GM18951 (cell line): ENCODE measurements around the gene MPO.

Experiments
- POLR2A ChIP-seq: IDR thresholded peaks from 4 replicates; pipeline ENCODE4 v1.6.1; 2011; ENCODE audit warnings: mild to moderate bottlenecking; ENCODE audit not compliant: insufficient read length, insufficient read depth; ENCODE audit errors: extremely low read depth
- in situ Hi-C: fragments of 300-500 bp; cut with MboI; formaldehyde crosslinking; loops from one replicate; pipeline ENCODE4 v1.12.0; 2022; ENCODE audit warnings: low sequenced_read_pairs, mixed read lengths, inconsistent platforms; ENCODE audit not compliant: unreplicated experiment

The MPO gene

DNA sequence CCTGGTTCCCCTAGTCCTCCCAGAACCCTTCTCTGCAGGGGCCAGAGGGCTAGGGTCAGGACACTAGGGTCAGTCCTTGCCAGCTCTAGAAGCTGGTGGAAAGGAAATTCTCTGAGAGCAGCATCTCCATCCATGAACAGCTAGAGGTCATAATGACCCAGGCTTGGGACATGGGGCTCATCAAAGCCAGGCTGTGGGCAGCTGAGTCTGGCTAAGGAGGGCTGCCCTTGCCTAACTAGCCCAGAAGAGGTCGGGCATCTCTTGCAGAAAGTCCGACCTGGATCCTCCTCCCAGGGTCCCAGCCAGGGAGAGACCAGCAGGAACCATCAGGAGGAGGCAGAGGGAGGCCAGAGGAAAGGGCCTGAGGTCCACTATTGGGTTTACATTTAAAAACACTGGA, 4.3 kb downstream of the MPO start:
- in situ Hi-C loops = no loop called here
- no peak for TF ChIP-seq POLR2A

DNA sequence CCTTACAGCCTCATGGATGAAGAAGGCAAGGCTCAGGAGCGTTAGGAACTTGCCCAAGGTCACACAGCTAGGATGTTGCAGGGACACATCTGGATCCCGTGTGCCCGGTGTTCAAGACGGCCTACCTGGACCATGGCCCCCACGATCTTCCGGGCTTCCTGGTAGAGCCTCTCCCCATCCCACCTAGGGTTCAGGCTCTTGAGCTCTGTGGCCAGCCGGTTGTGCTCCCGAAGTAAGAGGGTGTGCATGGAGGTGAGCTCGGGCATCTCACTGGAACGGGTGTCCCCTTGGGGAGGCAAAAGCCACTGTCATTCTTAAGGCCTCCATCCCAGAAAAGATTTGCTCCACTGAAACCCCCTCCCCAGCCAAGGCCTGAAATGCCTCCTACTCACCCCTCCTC, 5.3 kb downstream of the MPO start:
- in situ Hi-C loops = no loop called here
- no peak for TF ChIP-seq POLR2A

DNA sequence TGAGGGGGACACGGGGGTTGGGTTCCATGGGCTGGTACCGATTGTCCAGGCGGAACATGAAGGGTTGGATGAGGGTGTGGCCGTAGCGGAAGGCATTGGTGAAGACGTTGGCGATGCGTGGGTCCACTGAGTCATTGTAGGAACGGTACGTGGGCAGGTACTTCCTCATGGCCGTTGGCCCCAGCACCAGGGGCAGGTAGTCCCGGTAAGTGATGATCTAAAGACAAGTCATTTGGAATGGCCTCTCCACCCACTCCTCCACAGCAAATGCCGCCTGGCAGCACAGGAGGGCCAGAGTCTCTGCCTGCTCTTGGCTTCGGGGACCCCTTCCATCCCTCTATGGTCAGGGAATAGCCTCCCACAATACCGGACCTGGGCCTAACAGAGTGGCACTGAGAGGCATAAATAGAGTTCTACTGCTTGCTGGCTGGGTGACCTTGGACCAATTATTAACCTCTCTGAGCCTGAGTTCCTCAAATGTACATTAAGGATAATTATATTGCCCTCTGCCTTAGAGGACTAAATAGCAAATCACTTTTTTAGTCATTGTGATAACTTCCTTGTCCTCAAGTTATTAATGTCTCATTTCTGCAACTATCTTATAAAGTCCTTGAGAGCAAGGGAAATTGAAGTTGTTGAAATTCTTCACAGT, 7.2 kb downstream of the MPO start:
- in situ Hi-C loops = no loop called here
- TF ChIP-seq POLR2A = no peak

DNA sequence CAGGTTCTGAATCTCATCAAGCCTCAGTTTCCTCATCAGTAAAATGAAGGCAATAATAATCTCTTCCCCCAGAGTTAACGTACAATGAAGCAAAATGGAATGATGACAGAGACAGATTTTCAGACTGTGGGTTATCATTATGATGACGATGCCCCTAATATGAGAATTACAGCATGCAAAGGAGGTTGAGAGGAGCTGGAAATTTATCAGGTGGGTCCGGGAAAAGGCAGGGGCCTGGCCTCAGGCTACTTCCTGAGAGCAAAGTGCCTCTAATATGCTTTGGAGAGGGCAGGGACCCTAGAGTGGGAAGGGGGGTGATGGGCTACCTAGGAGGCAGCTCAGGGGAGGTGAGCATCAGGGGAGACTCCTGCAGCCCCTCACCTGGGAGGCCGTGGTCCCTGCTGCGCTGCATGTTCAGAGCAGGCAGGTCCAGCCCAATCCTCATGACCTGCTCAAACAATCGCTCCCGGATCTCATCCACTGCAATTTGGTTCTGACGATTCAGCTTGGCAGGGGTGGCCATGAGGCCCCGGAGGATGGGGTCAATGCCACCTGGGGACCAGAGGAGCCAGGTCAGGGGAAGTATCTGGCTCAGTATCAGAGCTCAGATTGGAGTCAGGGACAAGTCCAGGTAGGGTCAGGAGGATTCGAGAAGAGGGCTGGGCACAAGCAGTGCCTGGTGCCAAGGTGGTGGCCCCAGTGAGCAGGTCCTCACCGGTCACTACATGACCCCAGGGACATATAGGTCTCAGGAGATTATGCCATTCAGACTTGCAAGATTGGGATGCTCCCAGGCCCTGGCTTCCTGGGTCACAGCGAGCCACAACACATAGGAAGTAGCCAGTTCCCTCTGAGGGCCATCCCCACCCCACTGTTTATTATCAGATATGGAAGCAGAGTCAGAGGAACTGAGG, 8.1 kb downstream of the MPO start:
- TF ChIP-seq POLR2A = no peak
- in situ Hi-C loops = no loop called here

DNA sequence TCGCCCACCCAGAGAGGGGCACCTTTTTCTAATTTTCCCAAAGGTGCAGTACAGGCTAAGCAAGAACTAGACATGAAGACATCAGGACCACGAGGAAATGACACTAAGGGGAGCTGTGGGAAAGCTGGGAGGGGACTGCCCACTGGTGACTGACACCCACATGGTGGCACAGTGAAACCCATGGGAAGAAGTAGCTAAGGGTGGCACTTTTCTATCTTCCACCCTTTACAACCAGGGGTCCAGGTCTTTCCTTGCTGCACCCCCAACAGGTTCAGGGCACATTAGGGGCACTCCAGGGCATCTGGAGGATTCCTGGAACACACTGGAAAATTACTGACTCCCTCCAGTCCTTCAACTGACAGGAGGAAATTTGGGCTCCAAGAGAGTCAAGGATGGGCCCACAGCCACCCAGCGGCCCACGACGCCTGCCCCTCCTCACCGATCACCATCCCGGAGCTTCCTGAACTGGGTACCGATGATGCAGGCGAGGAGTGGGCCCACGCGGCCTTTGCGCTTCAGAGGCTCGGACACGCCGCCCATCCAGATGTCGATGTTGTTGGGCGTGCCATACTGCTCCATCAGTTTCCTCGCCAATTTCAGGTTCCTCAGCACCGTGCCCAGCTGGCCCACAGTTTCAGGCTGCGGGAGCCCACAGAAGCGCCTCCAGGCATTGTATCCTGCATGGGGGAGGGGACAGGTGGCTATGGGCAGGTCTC, 9.4 kb downstream of the MPO start:
- in situ Hi-C loops = no loop called here
- no peak for TF ChIP-seq POLR2A

DNA sequence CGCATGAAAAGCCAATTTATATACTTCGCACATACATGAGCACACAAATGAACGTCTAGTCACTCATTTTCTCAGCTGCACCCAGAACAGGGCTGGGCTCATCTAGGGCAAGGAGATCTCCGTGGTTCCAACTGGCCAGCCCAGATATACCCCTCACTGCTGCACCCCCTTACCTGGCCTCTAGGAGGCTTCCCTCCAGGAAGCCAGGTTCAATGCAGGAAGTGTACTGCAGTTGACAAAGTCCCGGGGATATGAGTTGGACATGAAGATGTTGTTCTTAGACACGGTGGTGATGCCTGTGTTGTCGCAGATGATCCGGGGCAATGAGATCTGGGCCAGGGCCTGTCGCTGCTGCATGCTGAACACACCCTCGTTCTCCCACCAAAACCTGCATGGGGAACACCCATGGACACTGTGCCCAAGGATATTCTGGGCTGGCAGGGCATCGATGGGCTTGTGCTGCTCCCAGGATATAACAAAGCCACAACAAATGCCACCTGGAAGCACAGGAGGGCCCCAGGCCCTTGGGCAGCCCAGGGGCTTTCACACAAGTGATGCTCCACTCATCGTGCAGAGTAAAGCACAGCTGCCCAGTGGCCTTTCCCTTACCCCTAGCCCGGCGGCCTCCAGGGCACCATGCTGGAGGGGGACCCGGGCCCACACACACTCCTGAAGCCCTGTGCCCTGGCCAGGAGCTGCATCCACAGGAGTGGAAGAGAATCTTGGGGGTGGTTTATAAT, 10.1 kb downstream of the MPO start:
- TF ChIP-seq POLR2A = no peak
- in situ Hi-C loops = no loop called here

DNA sequence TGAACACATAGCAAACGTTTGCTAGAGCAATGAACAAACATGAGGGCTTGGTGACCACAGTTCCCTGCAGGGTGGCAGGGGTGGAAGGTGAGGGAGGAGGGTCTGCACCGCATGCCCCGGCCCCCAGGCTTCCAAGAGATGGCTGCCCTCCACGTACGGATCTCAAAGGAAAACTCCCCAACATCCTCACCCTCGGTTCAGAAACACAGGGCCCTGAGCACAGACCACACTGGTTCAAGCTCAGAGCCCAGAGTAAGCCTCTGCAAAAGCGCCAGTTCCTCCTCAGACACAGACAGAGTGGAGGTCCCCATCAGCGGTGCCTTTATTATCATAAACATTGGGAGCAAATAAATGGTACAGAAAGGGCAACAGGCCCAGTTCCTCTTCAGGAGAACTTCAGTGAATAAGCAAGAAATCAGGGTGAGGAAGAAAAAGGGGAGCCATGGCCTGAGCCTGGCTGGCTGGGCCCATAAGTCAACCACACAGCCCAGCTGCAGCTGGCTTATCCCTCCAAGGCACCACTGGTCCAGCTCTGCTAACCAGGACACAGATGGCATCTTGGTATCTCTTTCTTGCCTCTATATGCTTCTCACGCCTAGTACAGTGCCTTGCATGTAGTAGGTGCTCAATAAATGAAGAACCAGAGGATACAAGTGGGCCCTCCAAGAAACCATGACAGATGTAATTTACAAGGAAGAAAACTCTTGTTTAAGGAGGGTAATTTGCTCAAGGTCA, 11.0 kb downstream of the MPO start:
- no peak for TF ChIP-seq POLR2A
- in situ Hi-C loops = no loop called here

DNA sequence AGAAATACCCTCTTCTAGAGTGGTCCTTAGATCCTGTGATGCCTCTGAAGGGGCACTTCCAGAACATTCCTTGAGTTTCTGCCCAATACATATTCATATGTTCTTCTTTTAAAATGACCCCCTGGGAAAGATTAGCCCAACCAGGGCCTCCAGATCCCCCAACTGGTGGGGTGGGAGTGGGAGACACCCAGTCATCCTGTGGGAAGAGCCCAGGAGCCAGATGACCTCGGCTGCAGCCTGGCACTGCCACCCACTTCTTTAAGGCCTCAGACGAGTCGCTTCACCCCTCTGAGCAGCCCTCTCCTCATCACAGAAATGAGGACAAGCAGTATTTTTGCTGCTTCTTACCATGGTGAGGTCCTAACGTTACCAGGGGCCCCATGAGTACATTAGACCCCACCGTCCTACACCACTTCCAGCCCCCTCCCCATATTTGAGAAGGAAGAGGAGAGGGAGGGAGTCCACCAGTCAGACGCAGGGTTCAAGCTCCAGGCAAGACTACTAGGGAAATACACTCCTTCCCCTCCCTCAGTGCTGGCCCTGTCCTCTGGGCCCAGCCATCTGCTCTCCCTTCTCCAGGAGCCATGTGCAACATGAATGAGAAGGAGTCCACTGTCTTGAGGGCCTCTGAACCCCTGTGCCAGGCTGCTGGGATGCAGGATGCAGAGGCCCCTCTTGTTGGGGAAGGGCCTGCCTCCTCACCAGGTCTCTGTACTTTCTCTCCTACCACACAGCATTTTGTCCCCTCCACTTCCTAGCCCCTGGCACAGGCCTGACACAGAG, 11.8 kb downstream of the MPO start:
- in situ Hi-C loops = no loop called here
- no peak for TF ChIP-seq POLR2A

DNA sequence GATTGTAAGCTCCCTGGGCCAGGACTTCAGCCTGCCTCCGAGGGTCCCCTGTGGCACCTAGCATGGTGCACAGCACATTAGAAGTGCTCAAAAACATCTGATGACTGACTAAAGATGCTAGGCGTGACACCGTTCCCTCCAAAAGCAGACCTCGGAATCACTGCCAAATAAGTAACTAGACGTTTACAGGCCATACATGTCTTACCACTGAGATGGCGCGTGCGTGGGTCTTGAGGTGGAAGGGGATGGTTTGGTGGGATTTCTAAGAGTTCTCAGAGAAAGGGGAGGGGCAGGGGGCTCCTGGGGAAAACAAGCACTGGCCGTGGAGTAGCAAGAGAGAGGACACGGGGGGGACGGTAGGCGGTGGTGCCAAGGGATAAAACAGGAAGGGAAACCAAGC, 12.4 kb downstream of the MPO start:
- TF ChIP-seq POLR2A = no peak
- in situ Hi-C loops = no loop called here

DNA sequence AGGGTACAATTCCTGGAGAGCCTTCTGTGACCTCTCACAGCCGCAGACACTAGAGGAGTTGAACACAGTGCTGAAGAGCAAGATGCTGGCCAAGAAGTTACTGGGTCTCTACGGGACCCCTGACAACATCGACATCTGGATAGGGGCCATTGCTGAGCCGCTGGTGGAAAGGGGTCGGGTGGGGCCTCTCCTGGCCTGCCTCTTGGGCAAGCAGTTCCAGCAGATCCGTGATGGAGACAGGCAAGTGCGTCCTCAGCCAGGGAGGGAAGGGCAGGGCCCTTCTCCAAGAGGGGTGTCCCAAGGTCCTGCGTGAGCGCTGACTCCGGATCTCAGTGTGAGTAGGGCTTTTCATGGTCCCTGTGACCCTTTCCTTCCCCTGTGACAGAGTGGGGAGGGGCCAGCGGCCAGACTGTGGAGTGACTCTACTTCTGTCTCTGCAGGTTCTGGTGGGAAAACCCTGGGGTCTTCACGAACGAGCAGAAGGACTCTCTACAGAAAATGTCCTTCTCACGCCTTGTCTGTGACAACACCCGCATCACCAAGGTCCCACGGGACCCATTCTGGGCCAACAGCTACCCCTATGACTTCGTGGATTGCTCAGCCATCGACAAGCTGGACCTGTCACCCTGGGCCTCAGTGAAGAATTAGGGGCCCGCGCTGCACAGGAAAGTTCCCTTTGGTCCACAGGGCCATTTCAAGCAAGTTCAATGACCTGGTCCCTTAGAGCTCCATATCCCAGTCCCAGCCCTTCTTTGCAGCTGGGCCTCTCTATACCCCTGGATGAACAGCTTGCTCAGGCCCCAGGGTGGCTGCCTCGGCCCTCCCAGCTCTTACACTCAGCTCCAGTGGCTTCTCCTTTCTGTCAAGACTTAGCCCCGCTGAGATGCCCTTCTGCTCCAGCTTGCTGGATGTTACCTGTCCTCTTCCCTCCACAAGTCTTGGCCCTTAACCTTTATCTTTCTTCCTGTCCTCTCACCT, 13.1 kb downstream of the MPO start:
- in situ Hi-C loops = no loop called here
- TF ChIP-seq POLR2A = no peak
